ENCODE measurements around the gene CHD6. TPM values are rescaled to one million over a fixed set of nuclear protein-coding genes. Genes with fewer than 3 reads are reported as not detected.

CHD6 gene
- total RNA-seq, 4 donors from 2014 or later = 18.5 to 49.3 (median 28.7) TPM

- TF ChIP-seq CTCF (IDR thresholded peaks at IDR 0.05) = no peak
- no peak for DNase-seq (ENCODE audit: low spot score)
- ATAC-seq (ENCODE audit: low FRiP score) = no peak
Observed at GRCh38 chr20:41575412-41575811, 42.8 kb downstream of the CHD6 start.

- TF ChIP-seq CTCF (IDR thresholded peaks at IDR 0.05) = no peak
- ATAC-seq (ENCODE audit: low FRiP score) = no peak
- no peak for DNase-seq (ENCODE audit: low spot score)
Observed at GRCh38 chr20:41574802-41575389, 43.3 kb downstream of the CHD6 start.

- DNase-seq (ENCODE audit: low spot score) = no peak
- no peak for TF ChIP-seq CTCF (IDR thresholded peaks at IDR 0.05)
- no peak for ATAC-seq (ENCODE audit: low FRiP score)
Observed at GRCh38 chr20:41573955-41574354, 44.2 kb downstream of the CHD6 start.

GRCh38 chr20:41572010-41572572, 46.1 kb downstream of the CHD6 start:
- no peak for TF ChIP-seq CTCF (IDR thresholded peaks at IDR 0.05)
- no peak for DNase-seq (ENCODE audit: low spot score)
- ATAC-seq (ENCODE audit: low FRiP score) = no peak

GRCh38 chr20:41571006-41571405, 47.2 kb downstream of the CHD6 start:
- ATAC-seq (ENCODE audit: low FRiP score) = no peak
- no peak for TF ChIP-seq CTCF (IDR thresholded peaks at IDR 0.05)

GRCh38 chr20:41570557-41570956, 47.6 kb downstream of the CHD6 start:
- TF ChIP-seq CTCF (IDR thresholded peaks at IDR 0.05) = no peak
- no peak for DNase-seq (ENCODE audit: low spot score)
- ATAC-seq (ENCODE audit: low FRiP score) = no peak

More at GRCh38 chr20:41571006-41571405, 47.2 kb downstream of the CHD6 start:
- no peak for DNase-seq (ENCODE audit: low spot score)

- no peak for TF ChIP-seq CTCF (IDR thresholded peaks at IDR 0.05)
- DNase-seq (ENCODE audit: low spot score) (no peak), ATAC-seq (ENCODE audit: low FRiP score) (no peak)
Observed at GRCh38 chr20:41567615-41568014, 50.6 kb downstream of the CHD6 start.
